ENCODE results near the gene COASY.

- TF ChIP-seq EZH2phosphoT487 (IDR thresholded peaks at IDR 0.05; ENCODE audit: low read depth), result no peak
- no peak for TF ChIP-seq CTCF (IDR thresholded peaks at IDR 0.05; ENCODE audit: low read depth, low read length)
These were observed 42.1 kb upstream of the COASY start for GRCh38 chr17:42519546-42520491.

Measured in OCI-LY3 (cell line).